ENCODE measurements around the gene NEAT1. TPM values are rescaled to one million over a fixed set of nuclear protein-coding genes. Genes with fewer than 3 reads are reported as not detected.
A peak's percentile ranks its signal among the peaks of the same experiment; 100 is the strongest.

Gene NEAT1
- total and polyA plus RNA-seq, 9 of the 15 experiments (the other 6 are each of a cell fraction or from before 2014, with no cell fraction given) = 20.1 to 389 (median 62.8) TPM

DNA sequence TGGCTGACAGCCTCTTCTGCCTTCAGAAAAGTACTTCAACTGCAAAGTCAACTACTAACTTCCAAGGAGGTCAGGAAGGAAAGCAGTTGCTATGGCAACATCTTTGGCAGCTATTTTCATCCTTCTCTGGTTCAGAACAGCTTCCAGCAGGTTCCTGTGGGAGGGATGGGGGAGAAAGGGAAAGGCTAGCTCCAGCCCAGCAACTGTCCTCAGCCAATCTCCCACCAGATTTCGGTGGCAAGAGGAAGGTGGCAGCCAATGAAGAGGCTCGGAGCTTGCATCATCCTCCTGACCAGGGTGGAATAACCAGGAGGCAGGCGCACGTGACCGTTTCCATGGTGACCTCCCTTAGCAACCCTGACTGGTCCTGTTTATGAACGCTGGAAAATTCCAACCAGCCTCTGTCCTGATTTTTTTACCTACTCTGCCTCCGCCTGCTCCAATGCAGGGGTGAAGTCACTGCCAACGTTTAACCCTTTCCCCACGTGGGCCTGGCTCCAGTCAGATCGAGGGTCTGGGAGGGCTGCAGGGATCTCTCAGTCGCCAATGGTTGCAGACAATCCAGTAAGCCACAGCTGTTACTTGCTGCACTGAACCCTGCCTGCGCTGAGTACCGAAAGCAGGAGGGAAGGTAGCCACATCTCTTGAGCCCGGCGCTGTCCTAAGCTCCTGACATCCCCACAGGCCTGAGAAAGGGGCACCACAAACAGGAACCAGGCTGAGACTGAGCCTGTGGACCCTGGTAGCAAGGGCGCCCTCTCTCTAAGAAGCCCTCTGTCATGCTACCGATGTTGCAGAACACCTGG lies 65.1 kb downstream of the NEAT1 start (continued):
- TF ChIP-seq MYC (IDR thresholded peaks at IDR 0.05; ENCODE audit: low read depth, low read length) = peak; percentile 70
- TF ChIP-seq MYC (CRISPR knock-in tag; IDR thresholded peaks at IDR 0.05; ENCODE audit: borderline replicate concordance, low read depth) = no peak
- TF ChIP-seq ZEB2 (IDR thresholded peaks at IDR 0.05) = no peak
- TF ChIP-seq FOXA3 (CRISPR knock-in tag; conservative IDR thresholded peaks at IDR 0.05 in 1 of 2, IDR thresholded peaks at IDR 0.05 in 1 of 2) = peak in 1 of 2 experiments; percentile 42; a peak in 1 of 4 replicates
- peak; percentile 100 for TF ChIP-seq RFX1 (IDR thresholded peaks at IDR 0.05)
- TF ChIP-seq MXI1 (IDR thresholded peaks at IDR 0.05; ENCODE audit: low read depth, low read length) = peak; percentile 93
- TF ChIP-seq CBFA2T2 (conservative IDR thresholded peaks at IDR 0.05) = peak; percentile 64
- TF ChIP-seq, protein P1, sequence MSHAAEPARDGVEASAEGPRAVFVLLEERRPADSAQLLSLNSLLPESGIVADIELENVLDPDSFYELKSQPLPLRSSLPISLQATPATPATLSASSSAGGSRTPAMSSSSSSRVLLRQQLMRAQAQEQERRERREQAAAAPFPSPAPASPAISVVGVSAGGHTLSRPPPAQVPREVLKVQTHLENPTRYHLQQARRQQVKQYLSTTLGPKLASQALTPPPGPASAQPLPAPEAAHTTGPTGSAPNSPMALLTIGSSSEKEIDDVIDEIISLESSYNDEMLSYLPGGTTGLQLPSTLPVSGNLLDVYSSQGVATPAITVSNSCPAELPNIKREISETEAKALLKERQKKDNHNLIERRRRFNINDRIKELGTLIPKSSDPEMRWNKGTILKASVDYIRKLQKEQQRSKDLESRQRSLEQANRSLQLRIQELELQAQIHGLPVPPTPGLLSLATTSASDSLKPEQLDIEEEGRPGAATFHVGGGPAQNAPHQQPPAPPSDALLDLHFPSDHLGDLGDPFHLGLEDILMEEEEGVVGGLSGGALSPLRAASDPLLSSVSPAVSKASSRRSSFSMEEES (CRISPR knock-in tag; IDR thresholded peaks at IDR 0.05) = peak; percentile 93

All from K562 (cell line).